H1 (cell line): Measurements from ENCODE around the gene EWSR1. TPM values are rescaled to one million over a fixed set of nuclear protein-coding genes. Genes with fewer than 3 reads are reported as not detected.

Experiments
- CTCF ChIA-PET: fragments of 300-600 bp; sonication (Branson Sonifier 250); formaldehyde crosslinking; loops from one replicate; lab custom pipeline; 2021; ENCODE audit not compliant: partially characterized antibody; lab: Charles Lee
- POLR2A ChIA-PET: fragments of 300-600 bp; sonication (Branson Sonifier 250); formaldehyde crosslinking; loops from one replicate; lab custom pipeline; 2021; ENCODE audit warnings: inconsistent platforms; ENCODE audit not compliant: partially characterized antibody; lab: Charles Lee
- DNase-seq, 2 experiments: peaks; one replicate each; pipeline versions ENCODE4 v3.0.0 to v3.0.0-alpha.2; 2010 to 2022; ENCODE audit warnings: low spot score in 2 of 2, low read depth in 1 of 2, mixed read lengths in 1 of 2
- FAIRE-seq: peaks from 2 replicates; lab custom pipeline; 2011; peaks lifted over from hg19 to GRCh38; lab: Jason Lieb, UNC
- H2AFZ ChIP-seq: 2 replicates; pipeline ENCODE4 v1.8.1; 2012; ENCODE audit warnings: low read length, inconsistent platforms
- H2AK5ac ChIP-seq: 2 replicates; pipeline ENCODE4 v1.6.1; 2013; ENCODE audit warnings: low read depth, low read length
- H2BK120ac ChIP-seq: replicated peaks from 2 replicates; pipeline ENCODE3; 2013; ENCODE audit warnings: low read depth, low read length, inconsistent platforms
- H2BK12ac ChIP-seq: 2 replicates; pipeline ENCODE4 v1.6.1; 2013; ENCODE audit warnings: low read depth, low read length
- H2BK15ac ChIP-seq: 2 replicates; pipeline ENCODE4 v1.6.1; 2013; ENCODE audit warnings: low read length
- H2BK20ac ChIP-seq: 2 replicates; pipeline ENCODE4 v1.6.1; 2013; ENCODE audit warnings: low read length
- H2BK5ac ChIP-seq: 2 replicates; pipeline ENCODE4 v1.6.1; 2013; ENCODE audit warnings: low read depth, low read length
- H3K14ac ChIP-seq: 2 replicates; pipeline ENCODE4 v1.6.1; 2013; ENCODE audit warnings: inconsistent platforms; ENCODE audit not compliant: insufficient read length
- H3K18ac ChIP-seq: 2 replicates; pipeline ENCODE4 v1.6.1; 2013; ENCODE audit warnings: low read length; ENCODE audit errors: extremely low read depth
- H3K23ac ChIP-seq: 2 replicates; pipeline ENCODE4 v1.6.1; 2013; ENCODE audit warnings: inconsistent platforms; ENCODE audit not compliant: insufficient read length
- H3K23me2 ChIP-seq: 2 replicates; pipeline ENCODE4 v1.6.1; 2013; ENCODE audit warnings: low read depth, low read length
- H3K27ac ChIP-seq: 2 replicates; pipeline ENCODE4 v1.6.1; 2011; ENCODE audit warnings: low read depth, low read length, inconsistent platforms
- H3K27me3 ChIP-seq, 4 experiments: replicated peaks in 1 of 4; 1 replicate in 1 of 4; 2 replicates in 3 of 4; pipeline versions ENCODE4 v1.6.1 to v1.8.1; 2011 to 2013; ENCODE audit warnings: low read length in 3 of 4, mild to moderate bottlenecking in 3 of 4, inconsistent platforms in 2 of 4, mixed read lengths in 2 of 4, moderate library complexity in 1 of 4; ENCODE audit not compliant: control insufficient read depth in 3 of 4, insufficient read depth in 3 of 4; ENCODE audit errors: extremely low read depth in 1 of 4
- H3K36me3 ChIP-seq, 4 experiments: 2 replicates each; pipeline versions ENCODE4 v1.6.1 to v1.8.1; 2011 to 2013; ENCODE audit warnings: mild to moderate bottlenecking in 4 of 4, low read length in 3 of 4, moderate library complexity in 2 of 4, control low read depth in 1 of 4, inconsistent platforms in 1 of 4; ENCODE audit not compliant: insufficient read depth in 4 of 4, control insufficient read depth in 2 of 4
- H3K4ac ChIP-seq: replicated peaks from 2 replicates; pipeline ENCODE3; 2013; ENCODE audit warnings: low read length, low read depth, mixed read lengths, inconsistent platforms; ENCODE audit not compliant: insufficient read length
- H3K4me1 ChIP-seq, 4 experiments: replicated peaks in 1 of 4; 1 replicate in 1 of 4; 2 replicates in 3 of 4; pipeline versions ENCODE4 v1.6.1 to v1.8.1; 2011 to 2013; ENCODE audit warnings: low read length in 3 of 4, inconsistent platforms in 2 of 4, mixed read lengths in 1 of 4; ENCODE audit not compliant: insufficient read depth in 4 of 4, control insufficient read depth in 3 of 4
- H3K4me2 ChIP-seq, 2 experiments: 2 replicates each; pipeline versions ENCODE4 v1.6.1 to v1.8.1; 2011 to 2013; ENCODE audit warnings: low read depth in 2 of 2, low read length in 2 of 2, control low read depth in 1 of 2, inconsistent platforms in 1 of 2, mild to moderate bottlenecking in 1 of 2; ENCODE audit not compliant: insufficient read depth in 1 of 2
- H3K4me3 ChIP-seq, 4 experiments: fragments of 200-600, 300-600 bp in 1 of 4; sonication (generic), shearing (Covaris generic), sonication (Bioruptor Twin) in 1 of 4; 2 replicates each; pipeline versions ENCODE4 v1.5.1 to v1.8.1; 2011 to 2016; ENCODE audit warnings: low read length in 4 of 4, low read depth in 3 of 4, control low read depth in 2 of 4, inconsistent platforms in 2 of 4, mild to moderate bottlenecking in 2 of 4, mixed read lengths in 1 of 4, moderate library complexity in 1 of 4; ENCODE audit not compliant: insufficient read depth in 2 of 4; ENCODE audit errors: extremely low read depth in 1 of 4
- H3K56ac ChIP-seq: replicated peaks from 2 replicates; pipeline ENCODE3; 2013; ENCODE audit warnings: low read depth, mild to moderate bottlenecking, mixed read lengths, low read length, inconsistent platforms; ENCODE audit not compliant: insufficient read length
- H3K79me1 ChIP-seq: 2 replicates; pipeline ENCODE4 v1.6.1; 2013; ENCODE audit warnings: low read depth, low read length, control low read depth
- H3K79me2 ChIP-seq, 2 experiments: 2 replicates each; pipeline versions ENCODE4 v1.6.1 to v1.8.1; 2012 to 2013; ENCODE audit warnings: low read length in 2 of 2, mild to moderate bottlenecking in 2 of 2, inconsistent platforms in 1 of 2; ENCODE audit not compliant: insufficient read depth in 2 of 2, control insufficient read depth in 1 of 2
- H3K9ac ChIP-seq, 4 experiments: replicated peaks in 1 of 4; 1 replicate in 1 of 4; 2 replicates in 3 of 4; pipeline versions ENCODE4 v1.6.1 to v1.8.1; 2011 to 2013; ENCODE audit warnings: low read depth in 3 of 4, low read length in 3 of 4, control low read depth in 2 of 4, mild to moderate bottlenecking in 2 of 4, moderate library complexity in 2 of 4, inconsistent platforms in 1 of 4; ENCODE audit errors: extremely low read depth in 1 of 4
- H3K9me3 ChIP-seq, 2 experiments: 2 replicates each; pipeline versions ENCODE4 v1.6.1 to v1.8.1; 2012 to 2013; ENCODE audit warnings: mild to moderate bottlenecking in 2 of 2, moderate library complexity in 2 of 2, control low read depth in 1 of 2, inconsistent platforms in 1 of 2, low read depth in 1 of 2, low read length in 1 of 2, mixed read lengths in 1 of 2; ENCODE audit not compliant: insufficient read depth in 2 of 2
- H4K20me1 ChIP-seq, 2 experiments: replicated peaks in 1 of 2; 2 replicates each; pipeline versions ENCODE3 to v1.8.1; 2011 to 2013; ENCODE audit warnings: inconsistent platforms in 2 of 2, low read length in 2 of 2, mild to moderate bottlenecking in 1 of 2; ENCODE audit not compliant: insufficient read depth in 2 of 2, control insufficient read depth in 1 of 2
- H4K5ac ChIP-seq: 2 replicates; pipeline ENCODE4 v1.6.1; 2013; ENCODE audit warnings: low read length, low read depth, mixed read lengths, inconsistent platforms; ENCODE audit not compliant: insufficient read length
- H4K8ac ChIP-seq: 2 replicates; pipeline ENCODE4 v1.8.0; 2013; ENCODE audit warnings: mild to moderate bottlenecking, moderate library complexity, low read length, inconsistent platforms; ENCODE audit not compliant: insufficient read depth; ENCODE audit errors: extremely low read depth
- H4K91ac ChIP-seq: replicated peaks from 2 replicates; pipeline ENCODE3; 2013; ENCODE audit warnings: low read length, mixed read lengths, inconsistent platforms; ENCODE audit not compliant: insufficient read length
- EZH2 ChIP-seq: fragments of 200-600 bp; sonication (generic); IDR thresholded peaks from 2 replicates; pipeline ENCODE4 v1.7.1; 2012; ENCODE audit warnings: low read depth, mild to moderate bottlenecking, moderate library complexity, low read length, inconsistent platforms; ENCODE audit not compliant: severe bottlenecking
- POLR2A ChIP-seq, 2 experiments: IDR thresholded peaks; 1 replicate in 1 of 2; 2 replicates in 1 of 2; pipeline ENCODE4 v1.6.1; 2011; ENCODE audit warnings: low read depth in 2 of 2, low read length in 2 of 2, mild to moderate bottlenecking in 2 of 2; ENCODE audit errors: control extremely low read depth in 1 of 2
- POU5F1 ChIP-seq: IDR thresholded peaks from 2 replicates; pipeline ENCODE4 v1.6.1; 2011; ENCODE audit warnings: low read depth, mild to moderate bottlenecking, low read length, moderate library complexity
- WGBS, 2 experiments: shearing (Covaris generic) in 1 of 2; methylation state at CpG; one replicate each; pipeline versions ENCODE4 v1.1.6 to v1.1.7; 2013 to 2015; ENCODE audit warnings: low lambda C conversion rate in 2 of 2, mixed read lengths in 2 of 2, inconsistent platforms in 1 of 2, low coverage in 1 of 2, missing lambda C conversion rate in 1 of 2; ENCODE audit not compliant: insufficient replicate concordance in 2 of 2, insufficient coverage in 1 of 2, insufficient read length in 1 of 2; ENCODE audit errors: extremely low coverage in 1 of 2, missing lambda C conversion rate in 1 of 2; 5-methylcytosine and 5-hydroxymethylcytosine counted together
- polyA plus RNA-seq, 7 experiments: library from polyadenylated mRNA; depleted of rRNA in 3 of 7; stranded (reverse) in 5 of 7; unstranded in 2 of 7; fragments of >200 nt in 5 of 7; fragments of 200-250 nt in 2 of 7; gene quantifications; 1 replicate in 5 of 7; 2 replicates in 1 of 7; 4 replicates in 1 of 7; pipeline versions ENCODE4 v1.2.1 to v1.2.3, GENCODE V29; 2011 to 2013; ENCODE audit warnings: missing spikeins in 2 of 7, mixed read lengths in 2 of 7
- total RNA-seq: library from RNA; stranded (reverse); fragmentation: NEBNext Ultra II Directional; extraction: Animal tissue kit (Norgen Biotek cat#: 25700); gene quantifications from 2 replicates; pipeline ENCODE4 v1.2.1, GENCODE V29; 2021

The EWSR1 gene
- total and polyA plus RNA-seq, 2 of the 8 experiments (the other 6 are each of a cell fraction or from before 2014, with no cell fraction given) = 387 to 930 TPM

GRCh38 chr22:29328566-29329500, 60.8 kb downstream of the EWSR1 start:
- peak in 1 of 2 experiments; percentile 41 for DNase-seq
- Histone ChIP-seq H3K9me3 (no peaks in the 10 kb centered on the region), H3K79me2 (no peaks in the 10 kb centered on the region), H2BK12ac (no peak overlapping the region), H3K23me2 (no peaks in the 10 kb centered on the region), H3K4me1 (no peaks in the 10 kb centered on the region; a peak in 1 of 7 replicates), H3K14ac (no peak overlapping the region), H4K5ac (no peak overlapping the region), H2BK5ac (no peak overlapping the region), H3K23ac (no peak overlapping the region), H3K18ac (no peak overlapping the region), H4K20me1 (peaks cover 3 to 5% of the 10 kb centered on the region in 2 experiments), H3K27me3 (no peaks in the 10 kb centered on the region), H3K27ac (no peak overlapping the region), H4K8ac (no peak overlapping the region), H2AK5ac (no peak overlapping the region), H2BK20ac (no peak overlapping the region), H3K4me2 (no peak overlapping the region), H4K91ac (no peak overlapping the region), H3K4ac (no peak overlapping the region), H3K4me3 (no peak overlapping the region), H3K79me1 (no peaks in the 10 kb centered on the region), H2BK15ac (no peak overlapping the region), H3K9ac (no peak overlapping the region), H2BK120ac (no peak overlapping the region), H2AFZ (no peak overlapping the region), H3K56ac (no peak overlapping the region), H3K36me3 (peaks cover 4 to 11% (median 9%) of the 10 kb centered on the region in 4 experiments; a peak in 6 of 8 replicates)
- ChIA-PET POLR2A (interaction anchor here (0.6 to 1.1 kb wide), 3 partner anchors 26 to 49 kb away, joined by 3 read pairs; no protein-coding TSS in a partner anchor), CTCF (interaction anchor here (1.0 to 3.1 kb wide), 4 partner anchors 11 to 36 kb away, joined by 3 to 14 read pairs (median 3); no protein-coding TSS in a partner anchor)
- no peak for TF ChIP-seq EZH2
- no peak for TF ChIP-seq POU5F1
- no peak for TF ChIP-seq POLR2A (IDR thresholded peaks at IDR 0.05; ENCODE audit: control extremely low read depth in 1 of 2, low read depth in 2 of 2, low read length in 2 of 2)
- no peak for FAIRE-seq
- 92% methylated on average over 20 of the region's 34 CpGs; no CpG with 5 or more reads in 1 of the 2 experiments for WGBS, 2 experiments
